Lower leg skin (tissue), 4 donors: ENCODE results near the gene MEIS2. TPM values are rescaled to one million over a fixed set of nuclear protein-coding genes. Genes with fewer than 3 reads are reported as not detected.

Source experiments
- DNase-seq, 2 donors: peaks; one replicate each; pipeline ENCODE4 v3.0.0-alpha.2; 2019; ENCODE audit warnings: low spot score in 2 of 2
- H3K4me3 ChIP-seq: fragments of 200-600 bp; sonication (generic); 2 replicates; pipeline ENCODE4 v1.5.1; 2017; ENCODE audit warnings: mild to moderate bottlenecking, low read depth; ENCODE audit not compliant: poor library complexity, severe bottlenecking
- POLR2A ChIP-seq, 2 donors: fragments of 450-650 bp; IDR thresholded peaks; one replicate each; pipeline ENCODE4 v1.6.1; 2016 to 2017; ENCODE audit warnings: antibody characterized with exemption in 2 of 2, mild to moderate bottlenecking in 1 of 2, moderate library complexity in 1 of 2
- WGBS, 2 donors: methylation state at CpG; one replicate each; pipeline ENCODE4 v1.1.5; 2018; 5-methylcytosine and 5-hydroxymethylcytosine counted together
- intact Hi-C: fragments of 100-400 bp; cut with DNase I; formaldehyde crosslinking; loops from one replicate; pipeline ENCODE4 v1.15.0; 2023; ENCODE audit warnings: low total_unique reads
- total RNA-seq, 4 donors: library from RNA; depleted of rRNA; stranded (reverse); fragments of >200 nt; gene quantifications; one replicate each; pipeline ENCODE4 v1.1.0, GENCODE V29; 2016
- TF ChIP-seq, protein P1 (sequence below), 3 donors: fragments of 450-650 bp; IDR thresholded peaks; one replicate each; pipeline ENCODE4 v1.5.1; 2016; ENCODE audit warnings: antibody characterized with exemption in 3 of 3, mild to moderate bottlenecking in 3 of 3, moderate library complexity in 2 of 3

The MEIS2 gene
- total RNA-seq, 4 donors from 2014 or later = 12.9 to 18.5 (median 15.8) TPM

DNA sequence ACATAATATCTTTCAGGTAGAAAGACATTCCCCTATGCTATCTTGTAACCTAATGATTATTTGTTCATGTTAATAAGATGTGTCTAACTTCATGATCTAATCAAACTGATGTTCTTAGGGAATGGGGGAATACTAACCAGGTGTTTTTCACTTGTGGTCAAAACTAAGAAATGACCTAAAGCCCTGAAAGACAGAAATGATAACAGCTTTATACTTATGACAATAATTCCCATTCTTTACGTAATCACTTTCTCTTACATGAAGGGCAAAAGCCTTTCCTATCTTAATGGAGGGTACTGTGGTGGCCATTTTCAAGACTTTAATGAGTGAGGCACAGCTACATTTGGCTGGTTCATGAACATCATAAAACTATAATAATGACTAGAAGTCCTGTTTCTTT, 33.9 kb upstream of the MEIS2 start:
- WGBS, 2 donors = 80 to 85% methylated on average over 1 of the region's 1 CpG
- TF ChIP-seq, protein P1, sequence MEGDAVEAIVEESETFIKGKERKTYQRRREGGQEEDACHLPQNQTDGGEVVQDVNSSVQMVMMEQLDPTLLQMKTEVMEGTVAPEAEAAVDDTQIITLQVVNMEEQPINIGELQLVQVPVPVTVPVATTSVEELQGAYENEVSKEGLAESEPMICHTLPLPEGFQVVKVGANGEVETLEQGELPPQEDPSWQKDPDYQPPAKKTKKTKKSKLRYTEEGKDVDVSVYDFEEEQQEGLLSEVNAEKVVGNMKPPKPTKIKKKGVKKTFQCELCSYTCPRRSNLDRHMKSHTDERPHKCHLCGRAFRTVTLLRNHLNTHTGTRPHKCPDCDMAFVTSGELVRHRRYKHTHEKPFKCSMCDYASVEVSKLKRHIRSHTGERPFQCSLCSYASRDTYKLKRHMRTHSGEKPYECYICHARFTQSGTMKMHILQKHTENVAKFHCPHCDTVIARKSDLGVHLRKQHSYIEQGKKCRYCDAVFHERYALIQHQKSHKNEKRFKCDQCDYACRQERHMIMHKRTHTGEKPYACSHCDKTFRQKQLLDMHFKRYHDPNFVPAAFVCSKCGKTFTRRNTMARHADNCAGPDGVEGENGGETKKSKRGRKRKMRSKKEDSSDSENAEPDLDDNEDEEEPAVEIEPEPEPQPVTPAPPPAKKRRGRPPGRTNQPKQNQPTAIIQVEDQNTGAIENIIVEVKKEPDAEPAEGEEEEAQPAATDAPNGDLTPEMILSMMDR (IDR thresholded peaks at IDR 0.05) = no peak
- TF ChIP-seq POLR2A (IDR thresholded peaks at IDR 0.05) = no peak
- intact Hi-C loops = loop anchor here (2.0 to 10.0 kb wide), 2 partner anchors 251 to 629 kb away; no protein-coding TSS in a partner anchor
- no peak for DNase-seq
- no peak overlapping the region for H3K4me3 ChIP-seq

DNA sequence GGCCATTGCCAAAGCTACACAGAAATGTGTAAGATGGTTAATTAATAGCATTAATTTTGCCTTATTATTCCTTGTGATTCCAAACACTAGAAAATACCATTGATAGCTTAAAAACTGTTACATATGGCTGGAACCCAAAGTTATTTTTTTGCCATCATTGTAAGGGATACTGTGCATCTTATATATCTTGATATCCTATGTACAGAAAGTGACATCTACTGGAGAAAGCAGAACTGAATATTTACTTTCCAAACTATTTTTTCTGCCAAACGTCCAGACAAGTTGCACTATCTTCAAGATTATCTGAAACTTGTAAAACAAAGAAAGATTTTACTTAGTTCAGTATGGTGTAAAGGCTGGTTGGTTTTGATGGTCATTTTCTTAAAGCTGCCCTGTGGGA, 33.3 kb upstream of the MEIS2 start:
- intact Hi-C loops = loop anchor here (2.0 to 10.0 kb wide), 2 partner anchors 251 to 629 kb away; no protein-coding TSS in a partner anchor
- WGBS, 2 donors = 0 to 7% methylated on average over 1 of the region's 1 CpG
- H3K4me3 ChIP-seq = no peak overlapping the region
- TF ChIP-seq, protein P1 (IDR thresholded peaks at IDR 0.05) = no peak
- no peak for TF ChIP-seq POLR2A (IDR thresholded peaks at IDR 0.05)
- DNase-seq = no peak

DNA sequence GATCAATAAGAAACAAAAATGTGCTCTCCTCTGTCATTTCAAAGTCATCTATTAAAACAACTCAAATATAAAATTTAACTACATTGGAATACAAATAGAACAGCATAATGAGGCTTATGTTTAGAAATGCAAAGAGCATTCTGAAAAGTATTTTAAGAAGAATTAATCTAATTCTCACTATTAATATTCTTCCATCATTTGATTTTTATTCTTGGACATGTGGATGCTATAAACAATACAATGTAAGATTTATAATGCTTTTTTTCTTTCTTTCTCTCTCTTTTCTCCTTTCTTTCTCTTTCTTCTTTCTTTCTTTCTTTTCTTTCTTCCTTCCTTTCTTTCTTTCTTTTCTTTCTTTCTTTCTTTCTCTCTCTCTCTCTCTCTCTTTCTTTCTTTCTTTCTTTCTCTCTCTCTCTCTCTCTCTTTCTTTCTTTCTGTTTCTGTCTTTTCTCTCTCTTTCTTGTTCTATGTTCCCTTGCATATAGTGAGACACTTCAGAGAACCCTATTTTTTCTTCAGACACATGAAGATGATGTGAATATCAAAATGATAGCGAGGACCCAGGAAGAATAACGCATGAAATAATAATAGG, 32.6 kb upstream of the MEIS2 start:
- DNase-seq = no peak
- no peak overlapping the region for H3K4me3 ChIP-seq
- TF ChIP-seq POLR2A (IDR thresholded peaks at IDR 0.05) = no peak
- TF ChIP-seq, protein P1 (IDR thresholded peaks at IDR 0.05) = no peak
- intact Hi-C loops = loop anchor here (10.0 kb wide), 1 partner anchor 628 kb away; no protein-coding TSS in a partner anchor
- 88 to 95% methylated on average over 2 of the region's 2 CpGs for WGBS, 2 donors

DNA sequence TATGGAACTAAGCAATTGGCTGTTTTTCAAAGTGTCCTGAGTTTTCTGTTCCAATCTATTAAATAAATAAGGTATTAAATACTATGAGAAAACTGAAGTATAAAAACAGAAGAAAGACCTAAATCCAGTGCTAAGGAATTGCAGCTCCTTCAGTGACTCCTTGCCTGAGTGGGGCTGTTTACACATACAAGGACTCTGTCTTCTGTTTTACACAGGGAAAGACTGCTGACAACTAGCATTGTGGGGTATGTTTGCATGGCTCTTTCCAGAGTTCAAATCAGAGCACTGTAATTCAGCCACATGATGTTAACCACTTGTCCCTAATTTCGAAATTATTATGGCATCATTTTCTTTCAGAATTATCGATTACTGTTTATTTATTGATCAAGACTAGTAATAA, 31.3 kb upstream of the MEIS2 start:
- H3K4me3 ChIP-seq = no peak overlapping the region
- no peak for DNase-seq
- intact Hi-C loops = loop anchor here (10.0 kb wide), 1 partner anchor 627 kb away; no protein-coding TSS in a partner anchor
- 61 to 76% methylated on average over 2 of the region's 2 CpGs for WGBS, 2 donors
- TF ChIP-seq, protein P1 (IDR thresholded peaks at IDR 0.05) = no peak

DNA sequence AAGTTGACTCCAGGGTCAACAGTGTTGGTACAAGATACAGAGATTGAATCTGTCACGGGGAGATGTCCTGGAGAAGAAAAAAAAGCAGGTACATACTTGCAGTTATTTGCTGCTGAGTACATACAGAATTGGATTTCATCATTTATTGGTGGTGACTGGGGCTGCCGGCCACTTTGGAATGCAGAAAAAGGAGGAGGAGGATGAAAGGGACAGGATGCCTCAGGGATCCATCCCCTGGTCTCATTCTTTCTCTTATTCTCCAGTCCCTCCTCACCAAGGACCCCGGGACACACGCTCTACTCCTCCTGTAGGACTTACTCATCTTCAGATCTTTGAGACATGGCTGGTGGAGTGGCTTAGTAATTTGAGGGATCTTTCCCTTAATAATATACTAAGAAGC, 30.0 kb upstream of the MEIS2 start:
- intact Hi-C loops = loop anchor here (10.0 kb wide), 1 partner anchor 626 kb away; no protein-coding TSS in a partner anchor

More for the DNA sequence above, 30.0 kb upstream of the MEIS2 start:
- TF ChIP-seq POLR2A (IDR thresholded peaks at IDR 0.05) = no peak
- TF ChIP-seq, protein P1 (IDR thresholded peaks at IDR 0.05) = no peak
- WGBS, 2 donors = 64 to 72% methylated on average over 4 of the region's 4 CpGs
- H3K4me3 ChIP-seq = no peak overlapping the region
- no peak for DNase-seq
